ENCODE measurements around the gene SKIL. TPM values are rescaled to one million over a fixed set of nuclear protein-coding genes. Genes with fewer than 3 reads are reported as not detected.

Gene SKIL
- total RNA-seq, 1 donor from 2014 or later: 98.0 TPM

DNA sequence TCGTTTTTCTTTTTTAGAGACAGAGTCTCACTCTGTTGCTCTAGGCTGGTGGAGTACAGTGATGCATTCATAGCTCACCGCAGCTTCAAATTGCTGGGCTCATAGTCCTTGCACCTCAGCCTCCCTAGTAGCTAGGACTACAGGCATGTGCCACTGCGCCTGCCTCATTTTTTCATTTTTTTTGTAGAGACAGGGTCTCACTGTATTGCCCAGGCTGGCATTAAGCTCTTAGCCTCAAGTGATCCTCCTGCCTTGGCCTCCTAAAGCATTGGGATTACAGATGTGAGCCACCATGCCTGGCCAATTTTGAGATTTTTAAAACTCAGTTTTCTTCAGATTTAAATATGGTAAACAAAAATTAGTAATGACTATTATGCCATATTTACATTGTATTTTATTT, 29.0 kb downstream of the SKIL start:
- TF ChIP-seq, protein P1, sequence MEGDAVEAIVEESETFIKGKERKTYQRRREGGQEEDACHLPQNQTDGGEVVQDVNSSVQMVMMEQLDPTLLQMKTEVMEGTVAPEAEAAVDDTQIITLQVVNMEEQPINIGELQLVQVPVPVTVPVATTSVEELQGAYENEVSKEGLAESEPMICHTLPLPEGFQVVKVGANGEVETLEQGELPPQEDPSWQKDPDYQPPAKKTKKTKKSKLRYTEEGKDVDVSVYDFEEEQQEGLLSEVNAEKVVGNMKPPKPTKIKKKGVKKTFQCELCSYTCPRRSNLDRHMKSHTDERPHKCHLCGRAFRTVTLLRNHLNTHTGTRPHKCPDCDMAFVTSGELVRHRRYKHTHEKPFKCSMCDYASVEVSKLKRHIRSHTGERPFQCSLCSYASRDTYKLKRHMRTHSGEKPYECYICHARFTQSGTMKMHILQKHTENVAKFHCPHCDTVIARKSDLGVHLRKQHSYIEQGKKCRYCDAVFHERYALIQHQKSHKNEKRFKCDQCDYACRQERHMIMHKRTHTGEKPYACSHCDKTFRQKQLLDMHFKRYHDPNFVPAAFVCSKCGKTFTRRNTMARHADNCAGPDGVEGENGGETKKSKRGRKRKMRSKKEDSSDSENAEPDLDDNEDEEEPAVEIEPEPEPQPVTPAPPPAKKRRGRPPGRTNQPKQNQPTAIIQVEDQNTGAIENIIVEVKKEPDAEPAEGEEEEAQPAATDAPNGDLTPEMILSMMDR (IDR thresholded peaks at IDR 0.05; ENCODE audit: unreplicated experiment): no peak
- Mint-ChIP-seq H3K27me3 (no peaks in the 10 kb centered on the region), H3K4me1 (ENCODE audit: low read depth) (no peaks in the 10 kb centered on the region), H3K9me3 (ENCODE audit: low read depth) (peaks cover 2% of the 10 kb centered on the region), H3K4me3 (ENCODE audit: low read depth) (no peak overlapping the region), H3K36me3 (ENCODE audit: insufficient read depth) (peaks cover 45% of the 10 kb centered on the region), H3K27ac (no peak overlapping the region)
- no peak for DNase-seq (ENCODE audit: low spot score, unreplicated experiment)

DNA sequence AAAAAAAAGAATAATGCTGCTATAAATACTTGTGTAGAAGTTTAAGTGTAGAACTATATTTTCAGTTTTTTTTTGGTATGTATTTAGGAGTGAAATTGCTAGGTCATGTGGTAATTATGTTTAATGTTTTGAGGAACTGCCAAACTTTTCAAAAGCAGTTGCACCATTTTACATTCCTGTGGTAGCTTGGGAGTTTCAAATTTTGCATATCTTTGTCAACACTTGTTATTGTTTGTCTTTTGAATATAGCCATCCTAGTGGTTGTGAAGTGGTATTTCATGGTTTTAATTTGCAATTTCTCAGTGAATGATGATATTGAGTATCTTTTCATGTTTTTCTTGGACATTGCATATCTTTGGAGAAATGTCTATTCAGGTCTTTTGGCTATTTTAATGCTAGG, 30.4 kb downstream of the SKIL start:
- H3K4me3 Mint-ChIP-seq (ENCODE audit: low read depth): no peak overlapping the region
- H3K27me3 Mint-ChIP-seq: no peaks in the 10 kb centered on the region
- peaks cover 45% of the 10 kb centered on the region for H3K36me3 Mint-ChIP-seq (ENCODE audit: insufficient read depth)
- DNase-seq (ENCODE audit: low spot score, unreplicated experiment): no peak
- TF ChIP-seq, protein P1 (IDR thresholded peaks at IDR 0.05; ENCODE audit: unreplicated experiment): no peak
- no peaks in the 10 kb centered on the region for H3K4me1 Mint-ChIP-seq (ENCODE audit: low read depth)
- peaks cover 2% of the 10 kb centered on the region for H3K9me3 Mint-ChIP-seq (ENCODE audit: low read depth)
- H3K27ac Mint-ChIP-seq: no peak overlapping the region

DNA sequence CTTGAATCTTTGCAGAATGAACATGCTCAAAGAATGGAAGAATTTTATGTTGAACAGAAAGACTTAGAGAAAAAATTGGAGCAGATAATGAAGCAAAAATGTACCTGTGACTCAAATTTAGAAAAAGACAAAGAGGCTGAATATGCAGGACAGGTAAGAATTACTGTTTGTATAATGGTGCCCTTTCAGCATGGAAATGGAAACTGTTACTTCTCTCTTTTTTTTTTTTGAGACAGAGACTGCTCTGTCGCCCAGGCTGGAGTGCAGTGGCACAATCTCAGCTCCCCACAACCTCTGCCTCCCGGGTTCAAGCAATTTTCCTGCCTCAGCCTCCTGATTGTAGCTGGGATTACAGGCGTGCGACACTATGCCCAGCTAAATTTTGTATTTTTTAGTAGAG, 33.6 kb downstream of the SKIL start:
- Mint-ChIP-seq H3K4me1 (ENCODE audit: low read depth) (no peaks in the 10 kb centered on the region), H3K9me3 (ENCODE audit: low read depth) (peaks cover 2% of the 10 kb centered on the region), H3K27me3 (no peaks in the 10 kb centered on the region), H3K4me3 (ENCODE audit: low read depth) (no peak overlapping the region), H3K36me3 (ENCODE audit: insufficient read depth) (peaks cover 29% of the 10 kb centered on the region), H3K27ac (no peak overlapping the region)
- DNase-seq (ENCODE audit: low spot score, unreplicated experiment): no peak
- TF ChIP-seq, protein P1 (IDR thresholded peaks at IDR 0.05; ENCODE audit: unreplicated experiment): no peak

DNA sequence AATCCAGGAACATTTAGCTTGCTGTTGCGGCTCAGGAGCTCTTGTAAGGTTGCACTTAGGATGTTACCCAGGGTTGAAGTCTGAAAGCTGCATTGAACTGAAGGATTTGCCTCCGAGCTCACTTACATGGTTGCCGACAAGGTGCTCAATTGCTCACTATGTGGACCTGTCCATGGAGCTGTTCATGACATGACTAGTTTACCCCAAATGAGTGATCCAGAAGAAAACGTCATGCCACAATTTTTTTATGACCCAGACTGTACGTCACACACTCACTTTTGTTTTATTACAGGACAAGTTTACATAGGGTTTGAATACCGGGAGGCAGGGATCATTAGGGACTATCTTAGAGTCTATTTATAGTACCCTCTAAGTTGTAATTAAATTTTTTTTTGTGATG, 40.2 kb downstream of the SKIL start:
- Mint-ChIP-seq H3K4me3 (ENCODE audit: low read depth) (no peak overlapping the region), H3K9me3 (ENCODE audit: low read depth) (peaks cover 4% of the 10 kb centered on the region), H3K4me1 (ENCODE audit: low read depth) (no peaks in the 10 kb centered on the region), H3K36me3 (ENCODE audit: insufficient read depth) (peaks cover 12% of the 10 kb centered on the region), H3K27me3 (no peaks in the 10 kb centered on the region), H3K27ac (peak overlapping the region; percentile 3)
- TF ChIP-seq, protein P1 (IDR thresholded peaks at IDR 0.05; ENCODE audit: unreplicated experiment): no peak
- DNase-seq (ENCODE audit: low spot score, unreplicated experiment): no peak

DNA sequence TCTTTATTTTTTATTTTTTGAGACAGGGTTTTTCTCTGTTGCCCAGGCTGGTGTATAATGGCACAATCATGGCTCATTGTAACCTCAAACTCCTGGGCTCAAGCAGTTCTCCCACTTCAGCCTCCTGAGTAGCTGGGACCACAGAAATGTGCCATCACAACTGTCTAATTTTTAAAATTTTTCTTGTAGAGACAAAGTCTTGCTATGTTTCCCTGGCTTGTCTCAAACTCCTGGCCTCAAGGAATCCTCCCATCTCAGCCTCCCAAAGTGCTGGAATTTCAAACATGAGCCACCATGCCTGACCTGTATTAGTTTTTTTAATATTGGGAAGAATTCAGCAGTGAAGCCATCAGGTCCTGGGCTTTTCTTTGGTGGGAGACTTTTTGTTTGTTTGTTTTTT, 47.6 kb downstream of the SKIL start:
- no peaks in the 10 kb centered on the region for H3K27me3 Mint-ChIP-seq
- H3K27ac Mint-ChIP-seq: no peak overlapping the region
- no peaks in the 10 kb centered on the region for H3K4me1 Mint-ChIP-seq (ENCODE audit: low read depth)
- no peak for DNase-seq (ENCODE audit: low spot score, unreplicated experiment)
- H3K9me3 Mint-ChIP-seq (ENCODE audit: low read depth): peaks cover 6% of the 10 kb centered on the region
- no peak overlapping the region for H3K4me3 Mint-ChIP-seq (ENCODE audit: low read depth)
- TF ChIP-seq, protein P1 (IDR thresholded peaks at IDR 0.05; ENCODE audit: unreplicated experiment): no peak
- H3K36me3 Mint-ChIP-seq (ENCODE audit: insufficient read depth): peaks cover 8% of the 10 kb centered on the region
